Thyroid gland (tissue), 4 donors: ENCODE measurements around the gene CLEC17A.

Experiments used
- CTCF ChIP-seq, 6 experiments: fragments of 200-600 bp in 3 of 6; fragments of 450-650 bp in 3 of 6; sonication (generic) in 3 of 6; IDR thresholded peaks; one replicate each; pipeline ENCODE4 v1.5.1; 2016 to 2019; ENCODE audit warnings: antibody characterized with exemption in 6 of 6, mild to moderate bottlenecking in 2 of 6, inconsistent platforms in 1 of 6, moderate library complexity in 1 of 6
- POLR2A ChIP-seq, 2 donors: fragments of 450-650 bp; IDR thresholded peaks; one replicate each; pipeline ENCODE4 v1.6.1; 2017; ENCODE audit warnings: antibody characterized with exemption in 2 of 2, mild to moderate bottlenecking in 2 of 2, moderate library complexity in 1 of 2

- no peak for TF ChIP-seq CTCF (IDR thresholded peaks at IDR 0.05)
- TF ChIP-seq POLR2A (IDR thresholded peaks at IDR 0.05): no peak
Measured at GRCh38 chr19:14582894-14583340, at the start of gene CLEC17A.
